CD4-positive, alpha-beta memory T cell (primary cell): ENCODE measurements around the gene DDX47. TPM values are rescaled to one million over a fixed set of nuclear protein-coding genes. Genes with fewer than 3 reads are reported as not detected.

Experiments used
- CTCF ChIA-PET: fragments of 350-600 bp; sonication (Branson Sonifier 250); formaldehyde crosslinking; loops from one replicate; lab custom pipeline; 2021; ENCODE audit warnings: inconsistent platforms; ENCODE audit not compliant: partially characterized antibody; lab: Charles Lee
- POLR2A ChIA-PET: fragments of 350-600 bp; sonication (Branson Sonifier 250); formaldehyde crosslinking; loops from one replicate; lab custom pipeline; 2021; ENCODE audit not compliant: partially characterized antibody; lab: Charles Lee
- DNase-seq, 5 donors: peaks; one replicate each; pipeline versions ENCODE4 v3.0.0 to v3.0.0-alpha.2; 2020 to 2022; ENCODE audit warnings: mixed read lengths in 1 of 5
- H3K27ac ChIP-seq: one replicate; pipeline ENCODE4 v1.7.0; 2013; ENCODE audit warnings: low read depth, low read length
- H3K27me3 ChIP-seq: 2 replicates; pipeline ENCODE4 v1.7.0; 2013; ENCODE audit warnings: mild to moderate bottlenecking, low read length, moderate library complexity; ENCODE audit not compliant: insufficient read depth
- H3K36me3 ChIP-seq: 2 replicates; pipeline ENCODE4 v1.7.0; 2013; ENCODE audit warnings: mild to moderate bottlenecking, low read length, moderate library complexity; ENCODE audit not compliant: insufficient read depth
- H3K4me1 ChIP-seq: 2 replicates; pipeline ENCODE4 v1.7.0; 2013; ENCODE audit warnings: mild to moderate bottlenecking, low read length, moderate library complexity; ENCODE audit not compliant: insufficient read depth
- H3K4me3 ChIP-seq, 2 donors: one replicate each; pipeline ENCODE4 v1.7.0; 2013; ENCODE audit warnings: low read length in 2 of 2, mild to moderate bottlenecking in 1 of 2
- H3K9me3 ChIP-seq, 2 donors: one replicate each; pipeline ENCODE4 v1.7.0; 2013; ENCODE audit warnings: low read length in 2 of 2, control low read depth in 1 of 2; ENCODE audit not compliant: control insufficient read depth in 1 of 2
- H3K27ac Mint-ChIP-seq, 7 donors: one replicate each; pipeline ENCODE4 v1.8.0; 2020 to 2021; ENCODE audit warnings: mixed read lengths in 7 of 7, mild to moderate bottlenecking in 6 of 7, inconsistent platforms in 3 of 7, moderate library complexity in 3 of 7
- H3K27me3 Mint-ChIP-seq, 2 donors: one replicate each; pipeline ENCODE4 v1.8.0; 2020 to 2021; ENCODE audit warnings: mixed read lengths in 2 of 2
- H3K36me3 Mint-ChIP-seq, 2 donors: one replicate each; pipeline ENCODE4 v1.8.0; 2020 to 2021; ENCODE audit warnings: mixed read lengths in 2 of 2, inconsistent platforms in 1 of 2, mild to moderate bottlenecking in 1 of 2
- H3K4me1 Mint-ChIP-seq, 4 donors: one replicate each; pipeline ENCODE4 v1.8.0; 2020 to 2021; ENCODE audit warnings: mixed read lengths in 4 of 4, mild to moderate bottlenecking in 1 of 4
- H3K4me3 Mint-ChIP-seq, 8 donors: one replicate each; pipeline ENCODE4 v1.8.0; 2020 to 2021; ENCODE audit warnings: mixed read lengths in 8 of 8, mild to moderate bottlenecking in 7 of 8, moderate library complexity in 6 of 8, inconsistent platforms in 3 of 8
- H3K9me3 Mint-ChIP-seq, 8 donors: one replicate each; pipeline ENCODE4 v1.8.0; 2020 to 2021; ENCODE audit warnings: mixed read lengths in 8 of 8, mild to moderate bottlenecking in 5 of 8, inconsistent platforms in 3 of 8, moderate library complexity in 1 of 8
- intact Hi-C: fragments of 100-400 bp; cut with micrococcal nuclease; formaldehyde crosslinking; loops from one replicate; pipeline ENCODE4 v1.15.1; 2023
- polyA plus RNA-seq, 2 donors: library from polyadenylated mRNA; unstranded; fragments of 300-500 nt; fragmentation: Illumina TruSeq; gene quantifications; one replicate each; pipeline ENCODE4 v1.2.3, GENCODE V29; 2021
- total RNA-seq, 2 experiments: library from RNA; stranded (reverse); gene quantifications; one replicate each; pipeline ENCODE4 v1.2.3, GENCODE V29; 2021

The DDX47 gene
- total and polyA plus RNA-seq, 4 experiments from 2014 or later, result 66.5 to 74.9 (median 68.9) TPM

DNA sequence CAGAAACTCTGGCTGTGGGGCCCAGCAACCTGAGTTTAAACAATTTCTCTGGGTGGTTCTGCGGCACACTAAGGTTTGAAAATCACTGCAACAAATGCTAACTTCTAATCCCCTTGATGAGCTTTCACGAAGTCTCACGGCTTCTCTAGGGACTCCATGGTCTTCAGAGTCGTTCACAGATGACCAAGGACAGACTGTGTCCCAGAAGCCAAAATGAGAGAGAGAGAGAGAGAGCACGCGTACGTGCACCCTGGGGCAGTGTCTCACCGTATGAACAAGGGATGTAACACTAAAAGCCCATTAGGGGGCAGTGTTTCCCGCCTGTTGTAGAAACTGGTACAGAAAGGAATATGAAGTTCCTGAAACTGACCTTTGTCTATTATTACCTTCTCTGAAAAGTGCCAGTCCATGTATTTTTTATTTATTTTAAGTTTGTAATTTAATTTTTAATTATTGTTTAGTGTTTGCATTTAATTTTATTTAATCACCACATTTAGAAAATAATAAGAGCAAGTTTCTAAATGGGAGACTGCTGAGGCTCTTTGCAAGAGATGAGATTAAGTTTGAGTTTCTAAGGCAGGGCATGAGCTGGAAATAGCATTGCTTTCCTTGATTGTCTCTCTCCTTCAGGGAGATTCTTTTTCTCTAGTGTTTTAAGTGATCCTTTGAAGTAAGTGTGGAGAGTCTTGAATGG is 24.3 kb upstream of the DDX47 start:
- Histone ChIP-seq H3K9me3 (no peaks in the 10 kb centered on the region), H3K36me3 (no peaks in the 10 kb centered on the region), H3K27ac (no peak overlapping the region), H3K27me3 (no peaks in the 10 kb centered on the region), H3K4me3 (no peak overlapping the region), H3K4me1 (peaks cover 27% of the 10 kb centered on the region)
- intact Hi-C loops, result loop anchor here (1.0 to 5.0 kb wide), 10 partner anchors 19 to 422 kb away; partner anchors contain the start of genes DDX47, GPRC5A and HEBP1
- POLR2A ChIA-PET, result interaction anchor here (0.8 to 4.6 kb wide), 9 partner anchors 9 to 431 kb away, joined by 3 to 72 read pairs (median 4); partner anchors contain the start of gene DDX47
- H3K4me3 Mint-ChIP-seq, result peak overlapping the region; percentile 84 to 92 (median 88)
- H3K36me3 Mint-ChIP-seq, result peaks cover 0 to 2% of the 10 kb centered on the region in 2 donors
- H3K27me3 Mint-ChIP-seq, result no peaks in the 10 kb centered on the region
- peaks cover 4 to 30% (median 10%) of the 10 kb centered on the region in 4 donors for H3K4me1 Mint-ChIP-seq
- DNase-seq, result peak; percentile 58 to 69 (median 61)
- peak overlapping the region; percentile 66 to 96 (median 95) for H3K27ac Mint-ChIP-seq
- CTCF ChIA-PET, result interaction anchor here (0.6 to 5.1 kb wide), 17 partner anchors 9 to 425 kb away, joined by 3 to 108 read pairs (median 8); partner anchors contain the start of genes DDX47 and GPRC5A
- H3K9me3 Mint-ChIP-seq, result no peaks in the 10 kb centered on the region

DNA sequence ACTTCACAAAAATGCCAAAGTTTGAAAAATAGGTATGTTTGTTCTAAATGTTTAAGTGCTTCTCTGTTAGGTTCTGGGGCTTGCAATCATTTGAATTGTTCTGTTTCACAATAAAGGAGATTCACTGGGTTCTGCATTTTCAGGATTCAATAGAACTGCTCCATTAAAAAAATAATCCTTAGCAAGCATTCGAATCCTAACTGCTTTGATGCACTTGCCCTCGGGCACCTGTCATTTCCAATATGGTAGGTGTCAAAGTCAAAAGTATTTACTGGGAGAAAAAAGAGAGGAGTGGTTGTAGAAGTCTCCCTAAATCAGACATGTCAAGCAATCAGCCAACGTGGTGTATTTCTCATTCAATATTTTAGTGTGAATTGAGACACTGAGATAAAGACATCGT is 22.2 kb upstream of the DDX47 start:
- Histone ChIP-seq H3K4me3 (no peak overlapping the region), H3K27ac (no peak overlapping the region), H3K36me3 (no peaks in the 10 kb centered on the region), H3K4me1 (peaks cover 23% of the 10 kb centered on the region), H3K9me3 (no peaks in the 10 kb centered on the region), H3K27me3 (no peaks in the 10 kb centered on the region)
- POLR2A ChIA-PET, result interaction anchor here (4.4 kb wide), 1 partner anchor 14 kb away, joined by 57 read pairs; no protein-coding TSS in a partner anchor
- intact Hi-C loops, result no loop called here
- H3K27ac Mint-ChIP-seq, result no peak overlapping the region
- no peaks in the 10 kb centered on the region for H3K9me3 Mint-ChIP-seq
- H3K36me3 Mint-ChIP-seq, result peaks cover 0 to 2% of the 10 kb centered on the region in 2 donors
- no peak for DNase-seq
- H3K4me1 Mint-ChIP-seq, result peaks cover 4 to 21% (median 6%) of the 10 kb centered on the region in 4 donors
- CTCF ChIA-PET, result interaction anchor here (0.8 to 5.1 kb wide), 3 partner anchors 14 to 126 kb away, joined by 3 to 108 read pairs (median 96); partner anchors contain the start of gene DDX47
- H3K27me3 Mint-ChIP-seq, result no peaks in the 10 kb centered on the region
- no peak overlapping the region for H3K4me3 Mint-ChIP-seq

DNA sequence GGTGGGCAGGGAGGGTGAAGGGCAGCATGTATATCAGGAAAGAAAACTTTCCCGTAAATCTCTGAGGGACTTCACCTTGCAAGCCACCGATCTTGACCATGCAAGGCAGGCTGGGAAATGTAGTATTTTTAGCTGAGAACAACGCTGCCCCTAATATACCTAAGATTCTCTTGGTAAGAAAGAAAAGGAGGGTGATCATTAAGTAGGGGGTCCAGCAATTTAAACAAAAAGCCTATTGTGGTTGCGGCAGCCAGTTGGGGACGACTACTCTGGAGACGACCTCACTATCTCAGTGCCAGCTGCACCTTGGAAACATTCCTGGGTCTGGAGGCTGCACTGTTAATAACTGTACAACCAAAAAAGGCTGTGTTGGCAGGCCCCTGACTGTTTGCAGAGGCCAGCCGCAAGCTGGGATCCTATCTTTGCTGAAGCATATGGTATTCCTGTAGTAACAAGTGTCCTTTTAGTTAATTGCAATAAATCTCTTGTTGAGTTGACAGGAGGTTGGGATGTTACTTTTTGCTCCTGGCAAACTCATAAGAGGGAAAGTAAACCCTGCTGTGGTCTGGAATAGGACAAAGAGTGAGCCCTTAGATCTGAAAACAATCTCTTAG is 21.3 kb upstream of the DDX47 start:
- H3K36me3 ChIP-seq, result no peaks in the 10 kb centered on the region
- no peak overlapping the region for H3K4me3 ChIP-seq
- no peaks in the 10 kb centered on the region for H3K9me3 ChIP-seq
- POLR2A ChIA-PET, result no interaction called here
- peaks cover 17% of the 10 kb centered on the region for H3K4me1 ChIP-seq
- no peaks in the 10 kb centered on the region for H3K27me3 ChIP-seq
- H3K4me3 Mint-ChIP-seq, result no peak overlapping the region
- CTCF ChIA-PET, result interaction anchor here (1.2 to 1.4 kb wide), 3 partner anchors 12 to 420 kb away, joined by 4 to 6 read pairs (median 5); no protein-coding TSS in a partner anchor
- H3K4me1 Mint-ChIP-seq, result peaks cover 4 to 17% (median 6%) of the 10 kb centered on the region in 4 donors
- H3K9me3 Mint-ChIP-seq, result no peaks in the 10 kb centered on the region
- H3K27me3 Mint-ChIP-seq, result no peaks in the 10 kb centered on the region
- no peak for DNase-seq
- H3K27ac Mint-ChIP-seq, result no peak overlapping the region
- intact Hi-C loops, result no loop called here
- peaks cover 0 to 2% of the 10 kb centered on the region in 2 donors for H3K36me3 Mint-ChIP-seq
- H3K27ac ChIP-seq, result no peak overlapping the region

DNA sequence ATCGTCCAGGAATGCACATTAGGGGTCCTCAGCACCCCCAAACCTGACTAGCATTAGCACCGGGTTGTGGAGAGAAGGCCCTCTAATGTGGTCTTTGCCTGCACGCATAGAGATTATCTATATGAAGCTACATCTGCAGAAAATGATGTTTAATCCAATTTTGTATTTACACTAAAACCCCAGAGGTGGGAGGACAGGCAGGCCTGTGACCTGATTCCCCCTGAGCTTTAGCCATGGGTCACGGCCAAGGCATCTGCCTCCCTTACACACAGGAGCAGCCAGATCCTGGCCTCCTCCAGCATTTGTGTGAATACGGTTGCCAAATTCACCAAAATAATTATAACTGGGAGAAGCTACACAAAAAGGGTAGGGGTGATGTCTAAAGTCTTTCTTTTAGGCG is 20.7 kb upstream of the DDX47 start:
- H3K4me3 ChIP-seq, result no peak overlapping the region
- Mint-ChIP-seq H3K9me3 (no peaks in the 10 kb centered on the region), H3K4me3 (no peak overlapping the region)

DNA sequence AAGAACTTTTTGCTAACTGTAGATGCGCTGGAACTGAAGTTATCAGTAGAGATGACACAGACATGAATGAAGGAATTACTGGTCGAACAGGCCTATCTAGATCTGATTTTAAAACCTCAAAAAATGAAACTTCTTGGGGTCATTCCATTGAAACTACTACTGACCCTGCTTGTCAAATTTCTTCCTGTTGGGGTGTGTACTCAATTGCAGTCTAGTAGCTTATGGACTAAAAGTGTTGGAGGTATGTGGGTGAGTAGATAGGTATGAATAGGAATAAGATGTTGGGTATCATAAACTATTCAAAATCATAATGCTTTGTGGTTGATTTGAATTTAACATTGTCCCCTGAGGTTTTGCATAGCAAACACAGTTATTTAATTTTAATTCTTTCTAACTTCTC is 18.5 kb upstream of the DDX47 start:
- intact Hi-C loops, result no loop called here
- H3K27ac Mint-ChIP-seq, result no peak overlapping the region
- Histone ChIP-seq H3K36me3 (no peaks in the 10 kb centered on the region), H3K9me3 (no peaks in the 10 kb centered on the region), H3K4me1 (no peaks in the 10 kb centered on the region), H3K27ac (no peak overlapping the region), H3K27me3 (no peaks in the 10 kb centered on the region), H3K4me3 (no peak overlapping the region)
- no peaks in the 10 kb centered on the region for H3K9me3 Mint-ChIP-seq
- no peaks in the 10 kb centered on the region for H3K36me3 Mint-ChIP-seq
- no peak overlapping the region for H3K4me3 Mint-ChIP-seq
- H3K4me1 Mint-ChIP-seq, result peaks cover 0 to 2% (median 0%) of the 10 kb centered on the region in 4 donors
- no peak for DNase-seq
- ChIA-PET POLR2A (no interaction called here), CTCF (interaction anchor here (1.1 kb wide), 1 partner anchor 10 kb away, joined by 3 read pairs; no protein-coding TSS in a partner anchor)
- no peaks in the 10 kb centered on the region for H3K27me3 Mint-ChIP-seq

More for the DNA sequence above, 20.7 kb upstream of the DDX47 start:
- intact Hi-C loops, result no loop called here
- Histone ChIP-seq H3K27me3 (no peaks in the 10 kb centered on the region), H3K36me3 (no peaks in the 10 kb centered on the region), H3K27ac (no peak overlapping the region), H3K9me3 (no peaks in the 10 kb centered on the region), H3K4me1 (peaks cover 13% of the 10 kb centered on the region)
- Mint-ChIP-seq H3K36me3 (peaks cover 0 to 2% of the 10 kb centered on the region in 2 donors), H3K4me1 (peaks cover 4 to 14% (median 5%) of the 10 kb centered on the region in 4 donors), H3K27ac (no peak overlapping the region), H3K27me3 (no peaks in the 10 kb centered on the region)
- ChIA-PET POLR2A (interaction anchor here (1.0 kb wide), 1 partner anchor 231 kb away, joined by 3 read pairs; no protein-coding TSS in a partner anchor), CTCF (interaction anchor here (0.8 to 1.4 kb wide), 4 partner anchors 11 to 420 kb away, joined by 3 to 6 read pairs (median 4); no protein-coding TSS in a partner anchor)
- DNase-seq, result no peak

DNA sequence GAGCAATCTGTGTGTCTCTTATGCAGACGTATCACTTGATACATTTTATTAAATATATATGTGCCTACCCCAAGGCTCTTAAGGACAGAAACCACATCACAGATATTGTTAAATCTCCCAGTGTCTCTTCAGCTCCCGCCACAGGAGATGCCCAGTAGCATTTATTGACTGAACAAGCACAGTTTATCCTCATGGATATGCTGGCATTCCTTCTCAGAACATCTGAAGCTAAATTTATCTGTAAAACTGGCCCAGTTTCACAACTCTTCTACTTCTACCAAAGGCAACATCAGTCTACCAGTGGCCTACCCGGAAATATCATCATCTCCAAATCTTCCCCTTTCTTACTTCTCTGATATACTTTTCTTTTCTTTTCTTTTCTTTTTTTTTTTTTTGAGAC is 17.0 kb upstream of the DDX47 start:
- H3K27me3 Mint-ChIP-seq, result no peaks in the 10 kb centered on the region
- no peaks in the 10 kb centered on the region for H3K36me3 ChIP-seq
- intact Hi-C loops, result no loop called here
- H3K27me3 ChIP-seq, result no peaks in the 10 kb centered on the region
- H3K9me3 ChIP-seq, result no peaks in the 10 kb centered on the region
- H3K27ac ChIP-seq, result no peak overlapping the region
- no peak for DNase-seq
- H3K9me3 Mint-ChIP-seq, result no peaks in the 10 kb centered on the region
- no peak overlapping the region for H3K4me3 Mint-ChIP-seq
- peaks cover 0 to 5% (median 1%) of the 10 kb centered on the region in 4 donors for H3K4me1 Mint-ChIP-seq
- no peak overlapping the region for H3K4me3 ChIP-seq
- no peak overlapping the region for H3K27ac Mint-ChIP-seq
- H3K36me3 Mint-ChIP-seq, result no peaks in the 10 kb centered on the region
- CTCF ChIA-PET, result interaction anchor here (0.6 kb wide), 1 partner anchor 15 kb away, joined by 3 read pairs; no protein-coding TSS in a partner anchor
- H3K4me1 ChIP-seq, result no peaks in the 10 kb centered on the region
- POLR2A ChIA-PET, result no interaction called here
